GM19397 (cell line): Measurements from ENCODE around the gene LINC00305.

Source experiments
- ATAC-seq: cut with Tn5 transposase; IDR thresholded peaks from one replicate; pipeline ENCODE4 v1.9.1; 2021; ENCODE audit warnings: mild to moderate bottlenecking, moderate library complexity; ENCODE audit not compliant: unreplicated experiment

Gene LINC00305

DNA sequence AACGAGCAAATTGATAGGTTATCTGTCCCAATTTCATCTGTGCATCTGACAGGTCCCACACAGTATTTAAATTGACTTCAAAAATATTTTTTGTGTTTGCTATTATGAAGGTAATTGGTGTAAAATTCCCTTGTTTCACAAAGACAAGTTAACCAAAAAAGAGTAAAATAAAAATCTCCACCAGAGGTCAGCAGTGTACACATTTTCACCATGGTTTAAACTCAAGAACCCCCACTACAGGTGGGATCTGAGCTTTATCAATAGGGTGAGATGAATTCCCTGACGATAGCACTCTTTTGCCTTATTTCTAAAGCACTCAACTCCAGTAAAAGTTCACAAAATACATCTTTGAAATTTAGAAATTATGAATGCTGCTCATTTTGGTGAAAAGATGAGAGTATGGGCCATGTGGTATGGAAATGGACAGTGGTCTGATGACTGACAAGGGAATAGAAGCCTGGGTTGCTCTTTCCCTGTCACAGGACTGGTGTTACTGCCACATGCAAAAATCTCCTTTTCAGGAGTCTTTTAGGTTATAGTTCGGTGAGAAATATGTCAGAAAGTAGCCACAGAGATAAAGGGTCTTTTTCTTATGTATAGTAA, 111.0 kb downstream of the LINC00305 start:
- ATAC-seq: peak; percentile 67

DNA sequence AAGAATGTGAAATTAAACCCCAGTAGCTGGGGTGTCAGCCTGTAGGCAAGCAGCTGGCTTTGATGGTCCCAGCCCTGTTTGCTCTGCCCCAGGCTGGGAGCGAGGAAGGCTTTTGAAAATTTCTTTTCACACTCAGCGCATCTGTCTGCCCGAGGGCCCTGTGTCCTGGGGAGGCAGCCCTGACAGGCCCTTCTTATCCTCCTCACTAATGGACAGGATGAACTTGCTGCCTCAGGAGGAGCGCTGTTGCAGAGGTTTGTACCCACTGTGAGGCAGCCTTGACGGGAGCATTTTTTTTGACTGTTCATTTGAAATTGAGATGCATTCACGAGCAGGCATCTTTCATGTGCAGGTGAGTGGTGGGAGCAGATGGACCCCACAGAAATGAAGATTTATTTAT, 116.6 kb downstream of the LINC00305 start:
- ATAC-seq: no peak

- ATAC-seq: no peak
Observed at GRCh38 chr18:64031411-64031810, 117.5 kb downstream of the LINC00305 start.
